Activated CD4-positive, alpha-beta T cell treated with anti-CD3 and anti-CD28 coated beads for 24 hours (primary cell): ENCODE data around the gene POLR3E.
"Not testable (repeated sequence)": the region's sequence is repeated elsewhere in the genome, so short reads cannot be mapped to it uniquely, and the experiment has no call there.

ENCODE experiments used
- DNase-seq, 2 donors: peaks; one replicate each; pipeline ENCODE4 v3.0.0-alpha.2; 2020; ENCODE audit warnings: low read depth in 2 of 2

The POLR3E gene

GRCh38 chr16:22366371-22366770 is 69.2 kb downstream of the POLR3E start:
- DNase-seq = no peak

- DNase-seq = no peak
Observed at GRCh38 chr16:22366889-22367288, 69.7 kb downstream of the POLR3E start.

GRCh38 chr16:22368200-22368826 is 71.1 kb downstream of the POLR3E start:
- not testable (repeated sequence) for DNase-seq

GRCh38 chr16:22369221-22369811 is 72.1 kb downstream of the POLR3E start:
- no peak for DNase-seq

GRCh38 chr16:22370038-22370820 is 73.0 kb downstream of the POLR3E start:
- no peak for DNase-seq

- no peak for DNase-seq
Observed at GRCh38 chr16:22372882-22373661, 75.9 kb downstream of the POLR3E start.

- DNase-seq = peak; percentile 10 to 13
Observed at GRCh38 chr16:22373662-22374310, 76.6 kb downstream of the POLR3E start.

GRCh38 chr16:22374311-22375116 is 77.3 kb downstream of the POLR3E start, which contains the start of gene CDR2:
Gene CDR2 (minus strand): TSS chr16:22374619. CDS start chr16:22374309, 310 bp downstream.
- peak; percentile 95 to 96 for DNase-seq

GRCh38 chr16:22375117-22375962 is 78.1 kb downstream of the POLR3E start:
- DNase-seq = no peak

- DNase-seq = no peak
Observed at GRCh38 chr16:22375963-22376640, 78.9 kb downstream of the POLR3E start.

GRCh38 chr16:22379656-22380055 is 82.4 kb downstream of the POLR3E start:
- no peak for DNase-seq

- no peak for DNase-seq
Observed at GRCh38 chr16:22380529-22380928, 83.3 kb downstream of the POLR3E start.

GRCh38 chr16:22381392-22381791 is 84.2 kb downstream of the POLR3E start:
- no peak for DNase-seq

GRCh38 chr16:22383827-22384226 is 86.6 kb downstream of the POLR3E start:
- DNase-seq = no peak
